Stimulated activated CD4-positive, alpha-beta T cell treated with anti-CD3 and anti-CD28 coated beads, Interleukin-1b, Interleukin-23, amount 100 ng/mL, for 1 hour (primary cell): ENCODE results near the gene LRRC34.

Source experiments
- DNase-seq, 2 donors: peaks; one replicate each; pipeline ENCODE4 v3.0.0-alpha.2; 2020; ENCODE audit warnings: low read depth in 2 of 2

LRRC34 gene

GRCh38 chr3:169813757-169814517 is 1.2 kb upstream of the LRRC34 start:
- peak in 1 of 2 donors; percentile 44 for DNase-seq

GRCh38 chr3:169813278-169813677 is 574 bp upstream of the LRRC34 start:
- DNase-seq: no peak

DNA sequence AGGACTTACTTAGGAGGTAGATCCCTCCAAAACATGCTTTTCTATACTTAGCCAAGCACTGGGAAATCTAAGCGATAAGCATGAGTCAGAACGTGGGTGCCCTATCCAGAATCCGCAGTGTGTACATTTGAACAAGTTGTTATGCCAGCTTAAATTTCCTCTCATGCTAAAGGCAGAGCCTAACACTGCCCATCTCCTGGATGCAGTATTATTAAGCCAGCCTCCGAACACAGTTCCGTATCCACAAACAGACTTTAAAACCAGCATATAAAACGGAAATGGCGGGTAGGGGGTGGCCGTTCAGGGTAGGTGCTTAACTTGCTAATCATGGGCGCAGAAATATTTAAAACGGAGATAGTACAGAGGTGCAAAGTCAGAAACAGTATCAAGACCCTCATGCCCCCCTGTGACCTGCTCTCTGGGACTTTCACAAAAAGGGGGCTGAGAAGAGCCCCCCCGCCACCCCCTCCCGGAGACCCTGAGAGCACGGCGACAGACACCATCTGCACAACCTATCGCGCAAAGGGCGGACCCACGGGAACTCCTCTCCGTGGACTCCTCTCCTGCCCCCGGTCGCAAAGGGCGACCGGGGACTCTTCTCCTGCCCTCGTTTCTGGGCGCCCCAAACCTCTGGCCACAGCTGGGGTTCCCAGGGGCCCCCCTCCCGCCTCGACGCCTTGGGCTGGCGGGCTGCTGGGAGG is 923 bp downstream of the LRRC34 start:
- DNase-seq: no peak

DNA sequence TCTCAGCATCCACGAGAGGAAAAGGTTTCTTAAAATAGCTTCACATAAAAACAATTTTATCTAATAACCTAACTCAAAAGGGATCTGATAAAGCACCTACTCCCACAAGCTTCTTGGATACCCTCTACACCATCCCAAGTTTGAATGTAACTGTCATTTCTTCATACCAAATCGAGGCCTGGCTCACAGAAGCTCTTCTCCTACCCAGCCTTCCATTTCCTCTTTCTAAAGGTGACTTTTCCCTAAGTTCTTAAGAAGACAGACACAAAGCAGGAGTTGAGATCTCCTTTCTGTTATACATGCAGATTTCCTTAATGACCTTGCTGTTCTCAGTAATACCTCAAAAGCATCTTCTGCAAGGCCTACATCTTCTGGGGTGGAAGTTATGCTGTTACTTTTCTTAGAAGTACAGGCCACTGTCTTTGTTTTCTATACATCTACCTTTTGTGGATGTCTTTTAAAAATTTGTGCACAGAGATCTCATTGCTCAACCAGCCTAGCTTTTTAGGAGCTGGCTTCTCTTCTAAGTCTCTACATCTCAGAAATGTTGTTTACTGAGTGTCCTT is 3.4 kb downstream of the LRRC34 start:
- DNase-seq: no peak

- no peak for DNase-seq
Observed at GRCh38 chr3:169804681-169805080, 8.0 kb downstream of the LRRC34 start.

DNA sequence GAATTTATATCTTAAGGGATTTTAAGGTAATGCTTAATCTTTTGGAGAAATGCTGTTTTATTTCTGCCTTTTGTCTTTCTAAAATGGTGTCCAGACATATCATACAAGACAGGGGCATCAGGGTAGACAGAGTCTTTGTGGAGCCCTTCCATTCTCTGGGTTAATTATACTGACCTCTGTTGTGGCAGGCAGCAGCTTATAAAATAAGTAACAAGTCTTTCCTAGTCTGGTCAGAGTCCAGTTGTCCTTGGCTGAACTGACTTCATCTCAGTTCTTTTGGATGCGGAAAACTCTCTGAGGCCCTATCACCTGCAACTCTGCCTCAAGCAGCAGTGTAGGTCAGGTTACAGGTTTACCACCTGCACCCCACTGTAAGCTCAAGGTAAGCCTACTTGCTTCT is 20.3 kb downstream of the LRRC34 start:
- no peak for DNase-seq

DNA sequence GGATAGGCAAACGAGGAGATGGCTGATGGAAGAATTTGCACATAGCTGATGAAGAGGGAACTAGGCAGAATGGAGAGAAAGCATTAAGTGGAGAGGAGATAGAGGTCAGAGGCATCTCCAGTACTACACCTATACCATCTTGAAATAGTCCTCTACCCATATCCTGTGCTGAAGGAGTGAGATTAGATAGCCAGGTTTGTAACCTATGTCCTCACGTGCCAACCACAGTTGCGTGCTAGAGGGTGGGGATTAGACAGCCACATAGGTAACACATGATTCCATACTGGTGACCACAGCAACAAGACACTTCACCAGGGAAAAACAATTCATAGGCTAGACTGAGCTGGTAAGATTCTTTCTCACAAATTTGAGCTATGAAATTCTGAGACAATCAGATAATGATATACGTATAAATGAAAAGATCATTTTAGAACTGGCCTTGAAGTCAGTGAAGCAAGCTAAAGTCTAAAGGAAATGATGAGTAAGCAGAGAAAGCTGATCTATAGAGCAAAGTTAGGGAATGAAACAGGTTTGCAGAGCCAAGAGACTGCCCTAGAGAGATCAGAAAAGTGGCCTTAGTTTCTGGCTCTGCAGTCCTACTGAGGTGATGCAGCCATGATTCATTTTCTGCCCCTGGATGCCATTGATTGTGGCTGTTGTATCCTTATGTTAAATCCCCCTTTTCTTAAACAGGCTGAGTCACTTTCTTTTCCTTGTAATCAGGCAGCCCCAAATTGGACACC is 21.8 kb downstream of the LRRC34 start:
- DNase-seq: no peak

DNA sequence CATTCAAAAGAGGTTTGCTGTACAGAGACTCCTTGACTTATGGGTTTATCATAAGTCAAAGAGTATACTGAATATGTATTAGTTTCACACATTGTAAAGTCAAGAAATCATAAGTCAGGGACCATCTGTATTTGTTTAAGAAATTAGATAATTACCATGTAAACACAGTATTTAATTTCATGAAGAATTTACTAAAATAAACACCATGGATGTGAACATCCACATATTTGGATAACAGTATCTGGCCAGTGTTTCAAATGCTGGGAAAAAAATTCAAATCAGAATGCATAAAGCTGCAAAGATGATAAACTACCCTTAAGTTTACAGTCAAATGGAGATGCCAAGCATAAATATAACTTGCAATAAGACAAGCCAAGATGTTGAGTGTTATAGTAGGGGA is 22.5 kb downstream of the LRRC34 start:
- DNase-seq: no peak

DNA sequence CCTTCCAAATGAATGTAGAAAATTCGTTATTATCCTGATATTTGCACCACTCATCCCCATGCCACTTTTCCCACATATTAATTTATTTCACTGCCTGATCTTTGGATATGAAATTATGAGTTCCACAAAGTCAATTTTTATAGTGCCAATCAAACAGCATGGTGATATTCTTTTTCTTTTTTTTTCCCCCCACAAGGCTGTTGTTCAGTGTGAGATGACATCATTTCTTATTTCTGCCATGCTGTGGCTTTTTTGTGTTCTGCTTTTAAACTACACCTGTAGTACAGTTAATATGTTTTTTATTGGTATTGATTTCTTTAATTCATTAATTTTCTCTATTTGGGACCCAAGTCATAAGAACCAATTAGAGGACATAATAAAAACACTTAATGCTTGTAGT is 24.9 kb downstream of the LRRC34 start:
- no peak for DNase-seq

DNA sequence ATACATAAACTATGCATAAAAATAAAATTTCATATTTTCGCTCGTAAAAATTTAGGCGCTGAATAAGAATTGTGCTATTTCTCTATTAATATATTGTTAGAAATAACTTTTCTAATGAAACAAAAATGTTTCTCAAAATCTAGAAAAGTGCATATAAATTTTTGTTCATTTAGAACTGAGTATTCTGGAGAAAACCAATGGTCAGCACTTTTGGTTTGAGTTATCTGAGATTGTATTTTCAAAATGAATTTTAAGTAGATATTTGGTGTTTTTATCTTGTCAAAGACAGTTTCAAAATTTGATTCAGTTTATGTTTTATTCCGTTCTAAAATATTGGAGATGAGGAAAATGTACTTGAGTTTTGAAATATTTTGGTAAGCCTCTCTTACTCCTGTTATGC is 25.6 kb downstream of the LRRC34 start:
- DNase-seq: no peak

- DNase-seq: no peak
Observed at GRCh38 chr3:169781209-169781855, 31.4 kb downstream of the LRRC34 start.

GRCh38 chr3:169780742-169781141 is 32.0 kb downstream of the LRRC34 start:
- no peak for DNase-seq

GRCh38 chr3:169777822-169778221 is 34.9 kb downstream of the LRRC34 start:
- no peak for DNase-seq

GRCh38 chr3:169774186-169774585 is 38.5 kb downstream of the LRRC34 start:
- no peak for DNase-seq

DNA sequence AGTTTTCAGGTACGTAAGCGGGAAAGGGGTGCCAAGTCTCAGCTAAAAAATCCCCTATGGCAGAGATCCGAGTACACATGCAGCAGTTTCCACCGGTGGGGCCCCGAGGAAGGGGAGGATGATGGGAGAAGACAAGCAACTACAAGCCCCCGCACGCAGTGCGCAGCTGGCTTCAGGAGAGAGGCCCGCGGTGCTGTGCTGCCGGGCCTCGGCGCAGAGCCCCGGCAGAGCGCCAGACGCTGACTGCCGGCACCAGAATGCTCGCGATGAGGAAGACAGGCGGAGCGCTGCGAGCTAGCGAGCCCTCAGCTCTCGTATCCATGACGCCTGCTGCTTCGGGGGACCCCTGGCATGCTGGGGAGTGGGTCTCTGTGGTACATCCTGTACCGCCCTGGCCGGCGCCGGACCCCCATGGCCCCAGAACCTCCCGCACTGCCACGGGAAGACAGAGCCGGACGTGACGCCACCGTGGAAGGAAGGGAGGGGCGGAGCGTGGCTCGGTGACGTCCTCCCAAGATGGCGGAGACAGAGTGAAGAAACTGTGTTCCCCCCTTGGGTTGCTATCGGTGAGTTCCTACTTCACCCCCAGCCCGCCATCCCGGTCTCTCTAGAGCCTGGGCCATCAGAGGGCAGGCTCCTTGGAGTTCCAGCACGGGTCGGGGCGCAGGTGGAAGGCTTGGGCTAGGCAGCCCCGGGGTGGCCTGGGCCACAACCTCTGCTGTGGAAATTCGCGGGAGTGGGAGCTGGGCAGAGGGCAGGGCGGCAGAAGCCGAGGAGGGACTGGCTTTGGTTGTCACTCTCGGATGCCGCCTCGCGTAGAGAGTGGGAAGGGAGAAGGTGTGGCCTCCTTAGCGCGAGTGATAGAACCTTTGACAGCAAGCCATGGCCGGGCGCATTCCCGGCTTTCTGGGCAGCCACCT is 39.5 kb downstream of the LRRC34 start, which contains the start of gene MYNN:
Gene MYNN (plus strand): TSS at position 500 of the 920 bp plus-strand sequence. CDS start 900 bp downstream, outside the sequence.
- peak; percentile 67 to 86 for DNase-seq

GRCh38 chr3:169772305-169772896 is 40.3 kb downstream of the LRRC34 start:
- no peak for DNase-seq

GRCh38 chr3:169771497-169772304 is 41.0 kb downstream of the LRRC34 start:
- peak in 1 of 2 donors; percentile 33 for DNase-seq

- peak; percentile 27 to 41 for DNase-seq
Observed at GRCh38 chr3:169769287-169770181, 43.2 kb downstream of the LRRC34 start, which contains the start of gene ACTRT3. ACTRT3 (minus strand) TSS chr3:169769561; CDS start chr3:169769520, 41 bp downstream.
